ENCODE results near the gene PABPN1L. TPM values are rescaled to one million over a fixed set of nuclear protein-coding genes. Genes with fewer than 3 reads are reported as not detected.

Gene PABPN1L
- total and polyA plus RNA-seq, 10 of the 15 experiments (the other 5 are each of a cell fraction or from before 2014, with no cell fraction given), result not detected

- BruUV-seq (replicated peaks), result no TSS peak
- 91% methylated on average over 43 of the region's 44 CpGs for WGBS (ENCODE audit: insufficient coverage, insufficient replicate concordance, low lambda C conversion rate, missing lambda C conversion rate)
- no peaks in the 10 kb centered on the region for H3K27me3 ChIP-seq (replicated peaks in 1 of 2; ENCODE audit: control insufficient read depth in 2 of 2, insufficient read depth in 2 of 2, low read length in 1 of 2)
- SMC1A ChIA-PET (ENCODE audit: uncharacterized antibody, unreplicated experiment), result no interaction called here
- H3K9ac ChIP-seq (ENCODE audit: control insufficient read depth, insufficient read depth, low read length), result no peak overlapping the region
- H3K4me2 ChIP-seq (ENCODE audit: control insufficient read depth, insufficient read depth), result no peak overlapping the region
- H3K4me1 ChIP-seq (ENCODE audit: control insufficient read depth, insufficient read depth, low read length), result no peaks in the 10 kb centered on the region; the same call in 1 of the 2 replicates
- POLR2A ChIA-PET, result no interaction called here
- intact Hi-C loops (cut with micrococcal nuclease; ENCODE audit: unreplicated experiment) (no loop called here), in situ Hi-C loops (cut with MboI) (no loop called here)
- H3K4me3 ChIP-seq, result no peak overlapping the region
- TF ChIP-seq NBN (IDR thresholded peaks at IDR 0.05) (no peak), WRNIP1 (IDR thresholded peaks at IDR 0.05; ENCODE audit: borderline replicate concordance, low read depth, low read length) (no peak), TAF1 (IDR thresholded peaks at IDR 0.05; ENCODE audit: borderline replicate concordance, low read depth, low read length) (no peak), LARP7 (IDR thresholded peaks at IDR 0.05) (no peak), GABPA (IDR thresholded peaks at IDR 0.05; ENCODE audit: low read depth) (no peak), CHD2 (IDR thresholded peaks at IDR 0.05; ENCODE audit: borderline replicate concordance, low read depth, low read length) (no peak), ZZZ3 (IDR thresholded peaks at IDR 0.05; ENCODE audit: control insufficient read depth, insufficient read length, low read depth) (no peak), MYC (IDR thresholded peaks at IDR 0.05; ENCODE audit: insufficient read depth, insufficient read length, insufficient replicate concordance, low read length, severe bottlenecking) (no peak), ZNF622 (IDR thresholded peaks at IDR 0.05) (no peak), PAX5 (IDR thresholded peaks at IDR 0.05; ENCODE audit: borderline replicate concordance, low read depth, low read length) (no peak), IRF3 (IDR thresholded peaks at IDR 0.05) (no peak), RCOR1 (conservative IDR thresholded peaks at IDR 0.05; ENCODE audit: low read depth, low read length) (no peak), MEF2A (IDR thresholded peaks at IDR 0.05; ENCODE audit: insufficient read depth, low read depth, low read length) (no peak)
- FAIRE-seq (no peak), DNase-seq (ENCODE audit: low read depth, low spot score) (no peak), ATAC-seq (no peak)
- H2AFZ ChIP-seq (ENCODE audit: control insufficient read depth, low read depth, low read length), result no peak overlapping the region
- CTCF ChIA-PET, result no interaction called here
- no peak overlapping the region for H3K27ac ChIP-seq (ENCODE audit: control insufficient read depth, insufficient read depth)
- RAD21 ChIA-PET (ENCODE audit: unreplicated experiment), result no interaction called here
- H3K79me2 ChIP-seq (ENCODE audit: control insufficient read depth, insufficient read depth, low read length), result no peaks in the 10 kb centered on the region; the same call in 1 of the 2 replicates
- H4K20me1 ChIP-seq (ENCODE audit: control insufficient read depth, insufficient read depth), result peaks cover 3% of the 10 kb centered on the region; the same call in 1 of the 2 replicates
- no peaks in the 10 kb centered on the region; a peak in 2 of 4 replicates for H3K36me3 ChIP-seq (ENCODE audit: control insufficient read depth in 2 of 2, insufficient read depth in 2 of 2, low read length in 1 of 2)
- H3K9me3 ChIP-seq (replicated peaks; ENCODE audit: control insufficient read depth, insufficient read depth, low read length), result no peaks in the 10 kb centered on the region
Observed at GRCh38 chr16:88909431-88910210, 43.2 kb upstream of the PABPN1L start.
